ENCODE measurements around the gene MAGEA3.

DNA sequence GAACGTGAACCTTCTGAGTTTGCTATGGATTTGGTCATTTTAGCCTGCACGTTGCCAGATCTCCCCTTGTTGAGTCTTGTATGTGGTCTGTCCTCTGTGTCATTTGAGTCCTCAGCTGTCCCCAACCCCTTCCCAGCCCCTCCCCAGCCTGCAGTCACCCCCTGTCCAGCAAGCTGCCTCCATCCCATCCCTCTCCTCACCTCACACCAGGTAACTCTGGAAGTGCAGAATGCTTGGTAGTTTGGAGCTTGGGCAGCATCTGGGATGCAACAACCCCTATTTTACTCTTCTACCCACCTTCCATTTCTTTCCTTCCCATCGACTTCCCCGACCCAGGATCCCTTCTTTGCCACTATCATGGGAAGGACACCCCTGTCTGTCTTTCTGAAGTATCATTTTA is 42.5 kb upstream of the MAGEA3 start:
- TF ChIP-seq, protein P1, sequence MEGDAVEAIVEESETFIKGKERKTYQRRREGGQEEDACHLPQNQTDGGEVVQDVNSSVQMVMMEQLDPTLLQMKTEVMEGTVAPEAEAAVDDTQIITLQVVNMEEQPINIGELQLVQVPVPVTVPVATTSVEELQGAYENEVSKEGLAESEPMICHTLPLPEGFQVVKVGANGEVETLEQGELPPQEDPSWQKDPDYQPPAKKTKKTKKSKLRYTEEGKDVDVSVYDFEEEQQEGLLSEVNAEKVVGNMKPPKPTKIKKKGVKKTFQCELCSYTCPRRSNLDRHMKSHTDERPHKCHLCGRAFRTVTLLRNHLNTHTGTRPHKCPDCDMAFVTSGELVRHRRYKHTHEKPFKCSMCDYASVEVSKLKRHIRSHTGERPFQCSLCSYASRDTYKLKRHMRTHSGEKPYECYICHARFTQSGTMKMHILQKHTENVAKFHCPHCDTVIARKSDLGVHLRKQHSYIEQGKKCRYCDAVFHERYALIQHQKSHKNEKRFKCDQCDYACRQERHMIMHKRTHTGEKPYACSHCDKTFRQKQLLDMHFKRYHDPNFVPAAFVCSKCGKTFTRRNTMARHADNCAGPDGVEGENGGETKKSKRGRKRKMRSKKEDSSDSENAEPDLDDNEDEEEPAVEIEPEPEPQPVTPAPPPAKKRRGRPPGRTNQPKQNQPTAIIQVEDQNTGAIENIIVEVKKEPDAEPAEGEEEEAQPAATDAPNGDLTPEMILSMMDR (IDR thresholded peaks at IDR 0.05; ENCODE audit: low read length), result no peak
- TF ChIP-seq EZH2 (optimal IDR thresholded peaks at IDR 0.05; ENCODE audit: low read depth, low read length), result no peak
- TF ChIP-seq EZH2phosphoT487 (IDR thresholded peaks at IDR 0.05; ENCODE audit: low read length), result no peak
